Gastroesophageal sphincter (tissue), 3 donors: ENCODE measurements around the gene LMTK2.
"Not testable (repeated sequence)": the region's sequence is repeated elsewhere in the genome, so short reads cannot be mapped to it uniquely, and the experiment has no call there.

Source experiments
- EP300 ChIP-seq: sonication (generic); formaldehyde crosslinking; IDR thresholded peaks from one replicate; pipeline ENCODE4 v1.6.1; 2017; ENCODE audit warnings: antibody characterized with exemption, mild to moderate bottlenecking
- POLR2A ChIP-seq, 2 donors: fragments of 450-650 bp; IDR thresholded peaks; one replicate each; pipeline ENCODE4 v1.6.1; 2017; ENCODE audit warnings: antibody characterized with exemption in 2 of 2, mild to moderate bottlenecking in 2 of 2, moderate library complexity in 1 of 2
- POLR2AphosphoS5 ChIP-seq: sonication (generic); formaldehyde crosslinking; IDR thresholded peaks from one replicate; pipeline ENCODE4 v1.6.1; 2017; ENCODE audit warnings: antibody characterized with exemption
- TF ChIP-seq, protein P1 (sequence below), 4 experiments: fragments of 200-600 bp in 2 of 4; fragments of 450-650 bp in 2 of 4; sonication (generic) in 1 of 4; IDR thresholded peaks; one replicate each; pipeline ENCODE4 v1.5.1; 2017 to 2019; ENCODE audit warnings: antibody characterized with exemption in 4 of 4, mild to moderate bottlenecking in 2 of 4, moderate library complexity in 2 of 4

DNA sequence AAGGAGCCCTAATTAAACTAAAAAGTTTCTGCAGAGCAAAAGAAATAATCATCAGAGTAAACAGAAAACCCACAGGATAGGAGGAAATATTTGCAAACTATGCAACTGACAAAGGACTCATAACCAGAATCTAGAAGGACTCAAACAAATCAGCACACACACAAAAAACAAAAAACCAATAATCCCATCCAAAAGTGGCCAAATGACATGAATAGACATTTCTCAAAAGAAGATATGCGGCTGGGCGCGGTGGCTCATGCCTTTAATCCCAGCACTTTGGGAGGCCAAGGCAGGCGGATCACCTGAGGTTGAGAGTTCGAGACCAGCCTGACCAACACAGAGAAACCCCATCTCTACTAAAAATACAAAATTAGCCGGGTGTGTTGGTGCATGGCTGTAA is 112.7 kb downstream of the LMTK2 start:
- TF ChIP-seq, protein P1, sequence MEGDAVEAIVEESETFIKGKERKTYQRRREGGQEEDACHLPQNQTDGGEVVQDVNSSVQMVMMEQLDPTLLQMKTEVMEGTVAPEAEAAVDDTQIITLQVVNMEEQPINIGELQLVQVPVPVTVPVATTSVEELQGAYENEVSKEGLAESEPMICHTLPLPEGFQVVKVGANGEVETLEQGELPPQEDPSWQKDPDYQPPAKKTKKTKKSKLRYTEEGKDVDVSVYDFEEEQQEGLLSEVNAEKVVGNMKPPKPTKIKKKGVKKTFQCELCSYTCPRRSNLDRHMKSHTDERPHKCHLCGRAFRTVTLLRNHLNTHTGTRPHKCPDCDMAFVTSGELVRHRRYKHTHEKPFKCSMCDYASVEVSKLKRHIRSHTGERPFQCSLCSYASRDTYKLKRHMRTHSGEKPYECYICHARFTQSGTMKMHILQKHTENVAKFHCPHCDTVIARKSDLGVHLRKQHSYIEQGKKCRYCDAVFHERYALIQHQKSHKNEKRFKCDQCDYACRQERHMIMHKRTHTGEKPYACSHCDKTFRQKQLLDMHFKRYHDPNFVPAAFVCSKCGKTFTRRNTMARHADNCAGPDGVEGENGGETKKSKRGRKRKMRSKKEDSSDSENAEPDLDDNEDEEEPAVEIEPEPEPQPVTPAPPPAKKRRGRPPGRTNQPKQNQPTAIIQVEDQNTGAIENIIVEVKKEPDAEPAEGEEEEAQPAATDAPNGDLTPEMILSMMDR (IDR thresholded peaks at IDR 0.05) = not testable (repeated sequence)
- TF ChIP-seq POLR2AphosphoS5; POLR2A (IDR thresholded peaks at IDR 0.05); EP300: not testable (repeated sequence)
